NCI-H524 (cell line): ENCODE measurements around the gene GMEB2.
"Not testable (repeated sequence)": the region's sequence is repeated elsewhere in the genome, so short reads cannot be mapped to it uniquely, and the experiment has no call there.

ENCODE experiments used
- DNase-seq, 2 experiments: peaks; one replicate each; lab custom pipeline; 2025; lab: John Stamatoyannopoulos, UW

Gene GMEB2

DNA sequence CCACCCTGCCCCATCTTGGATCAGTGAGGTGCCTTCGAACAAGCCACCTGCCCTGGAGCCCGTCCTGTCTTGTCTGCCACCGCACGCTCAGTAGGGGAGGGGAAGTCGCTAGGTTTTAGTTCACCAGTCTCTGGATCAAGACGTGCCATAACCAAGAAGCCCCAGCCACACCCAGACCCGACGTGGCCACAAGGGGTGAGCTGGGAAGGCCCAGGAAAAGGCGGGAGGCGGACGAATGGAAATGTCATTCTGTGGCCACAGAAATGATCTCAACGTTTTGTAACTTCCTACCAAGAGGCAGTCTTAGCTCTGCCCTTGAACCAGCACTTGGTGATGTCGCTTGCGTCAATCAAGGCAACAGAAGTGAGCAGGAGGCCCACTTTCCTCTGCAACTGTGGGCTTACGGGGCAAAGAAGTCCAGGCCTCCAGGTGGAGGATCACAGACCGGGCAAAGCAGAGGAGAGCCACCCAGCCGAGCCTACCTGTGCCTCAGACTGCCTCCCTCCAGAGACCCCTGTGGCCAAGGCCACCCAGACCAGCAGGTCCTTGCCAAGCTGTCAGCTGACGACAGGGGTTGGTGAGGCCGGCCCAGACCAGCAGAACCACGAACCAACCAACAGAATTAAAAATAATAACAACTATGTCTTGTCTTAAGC, 14.5 kb downstream of the GMEB2 start:
- DNase-seq, result no peak

DNA sequence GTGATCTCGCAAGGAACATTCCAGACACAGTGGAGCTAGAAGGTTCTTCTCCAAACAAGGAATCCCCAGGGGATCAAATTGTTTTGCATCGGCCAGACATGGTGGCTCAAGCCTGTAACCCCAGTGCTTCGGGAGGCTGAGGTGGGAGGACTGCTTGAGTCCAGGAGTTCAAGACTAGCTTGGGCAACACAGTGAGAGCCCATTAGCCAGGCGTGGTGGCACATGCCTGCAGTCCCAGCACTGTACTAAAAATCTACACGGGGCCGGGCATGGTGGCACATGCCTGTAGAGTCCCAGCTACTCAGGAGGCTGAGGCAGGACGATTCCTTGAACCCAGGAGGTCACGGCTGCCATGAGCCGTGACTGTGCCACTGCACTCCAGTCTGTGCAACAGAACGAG, 15.3 kb downstream of the GMEB2 start:
- DNase-seq, result no peak

DNA sequence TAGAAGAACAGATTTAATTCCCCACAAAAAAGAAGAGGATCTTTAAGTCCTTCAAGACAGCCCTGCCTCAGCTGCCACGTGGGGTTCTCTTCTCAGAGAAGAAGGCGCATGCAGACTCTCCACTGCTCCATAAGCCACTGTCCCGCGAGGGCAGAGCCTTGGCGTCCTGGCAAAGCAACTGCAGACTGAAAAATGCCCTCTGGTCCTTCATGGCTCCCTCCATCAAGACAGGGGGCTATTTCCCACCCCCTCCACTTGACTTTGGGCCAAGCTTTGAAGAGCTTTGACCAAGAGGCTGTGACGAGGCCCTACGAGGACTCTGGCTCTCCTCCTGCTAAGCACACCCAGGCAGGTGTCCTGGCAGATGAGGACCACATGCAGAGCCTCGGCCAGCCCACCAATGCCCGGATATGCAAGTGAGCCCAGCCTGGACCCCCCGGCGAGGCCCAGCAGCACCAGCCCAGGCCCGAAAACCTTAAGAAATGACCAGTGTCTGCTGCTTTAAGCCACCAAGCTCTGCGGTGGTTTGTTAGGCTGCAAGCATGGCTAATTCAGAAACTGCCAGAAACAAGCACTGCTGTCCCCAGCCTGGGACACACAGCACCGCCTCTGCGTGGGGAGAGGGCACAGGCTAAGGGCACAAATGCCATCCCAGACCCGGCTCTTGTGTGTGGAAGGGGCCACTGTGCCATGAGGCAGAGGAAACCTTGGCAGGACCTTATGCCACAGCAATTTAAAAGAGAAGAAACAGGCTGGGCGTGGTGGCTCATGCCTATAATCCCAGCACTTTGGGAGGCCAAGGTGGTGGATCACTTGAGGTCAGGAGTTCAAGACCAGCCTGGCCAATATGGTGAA, 16.1 kb downstream of the GMEB2 start:
- DNase-seq, result no peak

DNA sequence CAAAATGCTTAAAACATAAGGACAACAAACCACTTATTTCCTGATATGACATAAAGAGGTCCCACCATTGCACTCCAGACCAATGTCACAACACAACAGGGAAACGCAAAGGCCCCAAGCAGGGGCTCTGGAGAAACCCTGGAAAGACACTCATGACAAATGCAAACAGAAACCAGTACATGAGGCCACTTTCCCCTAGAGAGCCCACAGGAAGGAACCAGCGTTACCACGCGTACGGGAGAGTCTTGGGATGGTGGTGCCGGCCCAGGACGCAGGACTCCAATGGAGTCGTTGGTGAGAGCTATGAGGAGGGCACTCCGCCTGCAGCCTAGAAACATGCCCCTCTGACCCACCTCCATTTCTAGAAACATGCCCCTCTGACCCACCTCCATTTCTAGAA, 20.2 kb downstream of the GMEB2 start:
- DNase-seq, result no peak

DNA sequence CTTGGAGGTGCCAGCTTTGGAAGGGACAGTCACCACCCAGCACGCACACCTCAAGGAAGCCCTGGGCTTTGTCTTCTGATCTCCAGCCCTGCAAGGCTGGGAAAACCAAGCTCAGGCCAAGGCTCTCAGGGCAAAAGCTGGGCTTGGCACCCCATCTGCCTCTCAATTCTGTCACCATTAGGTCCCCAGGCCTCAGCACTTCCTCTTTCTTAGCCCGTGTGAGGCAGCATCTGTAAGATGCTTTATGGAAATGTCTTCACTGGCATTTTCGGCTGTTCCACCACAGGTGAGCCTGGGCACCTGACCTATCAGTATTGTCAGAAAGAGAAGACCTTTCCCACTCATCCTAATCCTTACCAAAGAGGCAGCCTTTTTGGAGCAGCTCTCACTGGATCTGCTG, 24.6 kb downstream of the GMEB2 start:
- no peak for DNase-seq

DNA sequence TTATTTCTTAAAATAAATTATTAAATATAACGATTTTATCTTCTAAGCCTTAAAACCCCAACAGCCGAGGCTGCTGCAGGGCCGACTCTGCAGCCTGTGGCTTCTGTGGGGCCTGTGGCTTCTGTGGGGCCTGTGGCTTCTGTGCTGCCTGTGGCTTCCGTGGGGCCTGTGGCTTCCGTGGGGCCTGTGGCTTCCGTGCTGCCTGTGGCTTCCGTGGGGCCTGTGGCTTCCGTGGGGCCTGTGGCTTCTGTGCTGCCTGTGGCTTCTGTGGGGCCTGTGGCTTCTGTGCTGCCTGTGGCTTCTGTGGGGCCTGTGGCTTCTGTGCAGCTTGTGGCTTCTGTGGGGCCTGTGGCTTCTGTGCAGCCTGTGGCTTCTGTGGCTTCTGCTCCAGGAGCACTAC, 25.2 kb downstream of the GMEB2 start:
- DNase-seq, result not testable (repeated sequence)

DNA sequence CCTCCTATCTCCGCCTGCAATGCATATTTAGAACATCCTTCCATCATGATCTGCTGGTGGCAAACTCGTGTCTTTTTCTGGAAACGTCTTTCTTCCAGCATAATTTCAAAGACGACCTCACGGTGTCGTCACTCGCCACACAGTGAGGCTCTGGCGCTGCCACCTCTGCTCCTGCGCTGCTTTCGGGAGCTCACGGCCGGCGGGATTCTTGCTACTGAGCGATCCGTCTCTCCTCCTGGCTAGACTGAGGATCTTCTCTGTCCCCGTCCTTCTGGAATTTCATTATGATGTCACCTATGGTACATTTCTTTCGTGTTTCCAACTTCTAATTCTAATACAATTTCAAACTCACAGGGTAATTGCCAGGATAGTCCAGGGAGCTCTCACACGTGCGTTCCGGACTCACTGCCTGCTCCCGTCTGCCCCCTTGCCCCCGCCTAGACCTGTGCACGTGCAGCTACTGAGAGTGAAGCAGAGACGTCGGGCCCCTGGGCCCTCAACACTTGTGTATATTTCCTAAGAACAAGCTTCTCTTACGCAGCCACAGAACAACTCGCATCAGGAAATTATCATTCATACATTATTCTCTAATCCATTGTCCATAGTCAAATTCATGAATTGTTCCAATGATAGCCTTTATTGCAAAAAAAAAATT, 27.4 kb downstream of the GMEB2 start:
- DNase-seq, result no peak

DNA sequence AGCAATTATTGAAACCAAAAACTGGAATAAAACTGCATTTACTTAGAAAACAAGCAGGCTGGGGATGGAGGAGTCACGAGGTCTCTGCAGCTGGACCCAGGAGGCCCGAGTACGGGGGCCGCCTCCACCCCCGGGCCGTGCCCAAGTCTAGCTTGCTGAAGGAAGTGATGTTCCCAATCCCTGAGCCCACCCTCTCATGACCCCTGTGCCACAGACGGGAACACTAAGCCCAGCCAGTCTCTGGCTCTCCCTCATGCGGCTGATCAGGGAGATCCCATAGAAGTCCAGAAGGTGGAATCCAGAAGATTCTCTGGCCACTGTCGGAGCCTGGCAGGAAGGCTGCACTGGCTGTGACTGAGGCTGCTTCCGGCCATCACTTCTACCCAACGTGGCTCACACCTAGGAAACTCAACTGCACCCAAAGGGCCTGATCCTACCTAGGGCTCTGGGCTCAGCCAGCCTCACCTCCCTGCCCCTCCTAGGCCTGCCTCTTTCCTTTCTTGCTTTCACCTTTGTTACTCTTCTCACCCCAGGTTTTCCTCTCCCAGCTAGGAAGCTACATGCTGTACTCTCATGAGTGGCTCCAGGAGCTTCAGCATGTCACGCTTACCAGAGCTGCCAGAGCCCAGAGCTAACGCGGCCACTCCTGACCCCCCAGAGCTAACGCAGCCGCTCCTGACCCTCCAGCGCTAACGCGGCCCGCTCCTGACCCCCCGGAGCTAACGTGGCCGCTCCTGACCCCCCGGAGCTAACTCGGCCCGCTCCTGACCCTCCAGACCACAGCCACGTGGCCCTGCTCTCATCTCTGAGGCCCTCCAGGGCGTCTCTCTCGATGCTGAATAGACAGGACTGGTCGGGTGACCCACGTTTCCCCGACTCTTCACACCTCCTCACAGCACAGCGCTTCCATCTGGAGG, 28.2 kb downstream of the GMEB2 start:
- no peak for DNase-seq

DNA sequence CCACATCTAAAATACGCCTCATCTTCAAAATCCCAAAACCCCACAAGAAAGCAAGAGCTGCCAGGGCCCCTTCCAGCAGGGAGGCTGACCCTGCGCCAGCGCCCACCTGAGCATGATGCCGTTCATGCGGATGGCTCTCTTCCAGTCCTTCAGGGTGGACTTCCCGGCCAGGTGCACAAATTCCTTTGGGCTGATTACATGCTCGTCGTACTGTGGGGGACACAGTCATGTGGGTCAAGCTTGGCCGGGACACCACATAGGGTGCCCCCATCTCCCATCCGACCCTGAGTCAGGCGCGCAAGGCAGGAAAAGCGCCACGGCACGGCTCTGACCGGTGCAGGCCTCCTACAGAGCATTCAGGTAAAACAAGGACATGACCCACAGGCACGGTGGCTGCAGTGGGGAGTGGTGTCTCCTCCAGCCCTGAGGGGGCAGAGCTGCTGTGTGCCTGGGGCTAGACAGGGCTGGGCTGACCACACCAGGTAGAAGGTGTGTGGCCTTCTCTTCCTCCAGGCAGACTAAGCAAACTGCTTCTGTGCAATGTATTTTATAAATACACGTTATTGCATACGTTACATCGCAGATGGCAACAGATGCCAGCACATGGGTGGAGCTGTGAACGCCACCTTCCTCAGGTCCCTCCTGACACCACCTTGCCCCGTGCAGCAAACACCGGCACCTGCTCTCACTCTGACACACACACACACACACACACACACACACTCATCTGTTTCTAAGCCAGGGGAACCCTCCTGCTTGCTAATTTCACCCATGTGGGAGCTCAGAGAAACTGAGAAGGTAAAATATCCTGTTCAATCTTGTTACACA, 29.0 kb downstream of the GMEB2 start:
- DNase-seq, result no peak

DNA sequence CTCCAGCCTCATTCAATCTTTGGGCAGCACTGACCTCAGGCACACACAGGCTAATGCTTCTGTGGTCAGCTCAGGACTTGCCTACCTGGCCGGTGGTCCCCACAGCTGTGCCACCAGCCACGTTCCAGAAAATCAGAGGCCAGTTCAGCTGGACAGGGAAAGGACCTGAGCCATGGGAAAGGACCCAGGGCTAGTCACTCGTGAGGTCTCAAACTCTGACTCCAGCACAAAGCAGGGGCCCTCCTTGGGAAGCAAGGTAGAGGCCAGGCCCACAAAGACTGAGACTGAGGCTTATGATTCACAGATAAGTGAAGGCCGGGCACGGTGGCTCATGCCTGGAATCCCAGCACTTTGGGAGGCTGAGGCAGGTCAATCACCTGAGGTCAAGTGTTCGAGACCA, 30.5 kb downstream of the GMEB2 start:
- DNase-seq, result no peak

DNA sequence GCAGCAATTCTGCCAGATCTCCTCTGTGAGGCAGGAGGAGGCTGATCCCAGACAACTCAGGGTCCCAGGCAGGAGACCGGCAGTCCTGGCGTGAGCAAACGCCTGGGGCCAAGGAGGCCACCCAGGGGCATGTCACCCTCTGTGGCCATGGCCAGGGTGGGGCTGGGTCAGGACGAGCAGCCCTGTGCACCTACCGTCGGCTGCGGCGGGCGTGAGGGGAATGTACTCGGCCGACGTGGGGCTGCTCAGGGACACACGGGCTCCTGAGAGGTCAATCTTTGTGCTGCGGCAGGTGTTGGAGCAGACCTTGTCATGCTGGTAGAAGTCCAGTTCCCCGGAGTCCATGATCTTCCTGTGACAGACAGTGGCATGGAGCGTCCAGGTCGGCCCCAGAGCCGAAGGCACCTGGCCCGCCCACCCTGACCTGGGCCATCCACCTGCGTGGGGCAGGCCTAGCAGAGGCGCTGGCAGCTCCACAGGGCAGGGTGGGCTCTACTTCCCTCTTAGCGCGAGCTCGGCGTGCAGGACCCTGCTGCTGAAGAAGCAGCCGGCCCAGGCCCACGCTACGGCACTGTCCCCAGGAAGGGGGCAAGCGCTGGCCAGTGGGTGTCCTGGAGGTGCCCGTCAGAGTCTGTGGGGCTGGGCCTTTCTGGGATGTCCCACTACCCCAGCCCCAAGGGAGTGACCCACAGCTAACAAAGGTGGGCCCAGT, 31.3 kb downstream of the GMEB2 start:
- no peak for DNase-seq

DNA sequence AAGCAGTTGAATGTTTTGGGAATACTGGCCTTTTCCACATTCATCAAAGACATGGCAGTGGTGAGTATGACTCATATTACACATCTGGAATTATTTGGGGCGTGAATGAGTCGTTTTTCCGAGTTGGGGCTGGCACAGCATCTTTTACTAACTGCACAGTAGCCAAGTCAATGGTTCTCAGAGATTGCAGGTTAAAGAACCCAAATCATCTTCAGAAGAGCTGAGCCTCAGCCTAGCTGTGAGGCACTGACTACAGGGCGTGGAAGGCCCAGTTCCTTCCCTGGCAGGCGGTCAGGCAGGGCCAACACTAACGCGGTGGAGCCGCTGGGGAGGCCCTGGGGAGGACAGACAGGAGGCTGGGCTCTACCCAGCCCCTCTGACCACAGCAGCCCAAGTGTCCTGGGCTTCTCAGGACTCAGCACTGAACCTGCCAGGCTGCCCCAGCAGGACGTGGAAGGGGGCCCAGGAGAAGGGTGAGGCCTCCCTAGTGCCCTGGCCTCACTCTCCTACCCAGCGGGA, 32.8 kb downstream of the GMEB2 start:
- DNase-seq, result no peak

DNA sequence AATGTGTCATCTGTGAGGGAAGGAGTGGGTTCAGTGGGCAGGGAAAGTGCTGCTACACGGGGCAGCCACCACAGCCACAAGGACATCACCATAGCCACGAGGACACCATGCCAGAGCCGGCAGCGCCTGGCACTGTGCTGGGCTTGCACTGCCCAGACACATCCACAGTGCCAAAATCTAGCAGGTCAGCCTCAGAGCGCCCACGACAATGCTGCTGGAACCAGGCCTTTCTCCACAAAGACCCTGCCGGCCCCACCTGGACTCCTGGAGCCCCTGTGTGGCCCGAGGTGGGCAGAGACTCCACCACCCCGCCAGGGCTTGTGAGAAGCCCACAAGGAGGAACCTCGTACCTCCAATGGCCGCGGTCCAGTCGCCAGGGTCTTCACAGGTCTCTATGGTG, 34.2 kb downstream of the GMEB2 start:
- no peak for DNase-seq

DNA sequence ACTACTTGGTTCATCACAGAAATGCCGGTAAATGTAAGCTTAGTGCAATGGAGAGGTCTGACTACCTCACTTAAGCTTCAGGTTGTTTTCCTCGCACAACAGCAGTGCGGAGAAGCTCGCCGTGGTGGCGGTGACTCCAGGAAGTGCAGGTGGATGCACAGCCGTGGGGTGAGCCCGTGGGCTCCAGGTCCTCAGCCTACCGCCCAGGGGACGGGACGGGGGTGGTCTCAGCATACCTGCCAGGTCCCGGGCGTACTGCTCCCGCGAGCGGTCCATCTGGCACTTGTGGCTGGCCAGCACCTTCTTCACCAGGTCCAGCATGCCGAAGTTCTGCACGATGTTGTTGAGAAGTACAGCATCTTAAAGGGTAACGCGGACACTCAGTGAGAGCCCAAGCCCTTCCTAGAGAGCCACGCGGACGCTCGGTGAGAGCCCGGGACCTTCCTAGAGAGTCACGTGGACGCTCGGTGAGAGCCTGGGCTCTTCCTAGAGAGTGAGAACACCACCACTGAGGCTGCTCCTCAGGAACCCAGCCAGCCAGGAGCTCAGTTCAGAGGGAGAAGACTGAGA, 35.0 kb downstream of the GMEB2 start:
- no peak for DNase-seq

DNA sequence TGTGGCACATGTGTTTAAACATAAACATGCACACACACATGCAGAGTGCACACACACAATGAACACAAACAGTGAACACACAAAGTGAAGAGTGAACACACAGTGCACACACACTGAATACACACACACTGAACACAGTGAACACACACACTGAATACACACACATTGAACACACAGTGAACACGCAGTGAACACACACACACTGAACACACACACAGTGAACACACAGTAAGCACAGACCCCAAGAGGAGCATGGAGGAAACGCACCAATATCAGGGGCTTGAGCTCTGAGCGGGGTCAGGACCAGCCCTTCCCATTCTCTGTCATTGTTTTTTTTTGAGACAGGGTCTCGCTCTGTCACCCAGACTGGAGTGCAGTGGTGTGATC, 35.8 kb downstream of the GMEB2 start:
- no peak for DNase-seq

DNA sequence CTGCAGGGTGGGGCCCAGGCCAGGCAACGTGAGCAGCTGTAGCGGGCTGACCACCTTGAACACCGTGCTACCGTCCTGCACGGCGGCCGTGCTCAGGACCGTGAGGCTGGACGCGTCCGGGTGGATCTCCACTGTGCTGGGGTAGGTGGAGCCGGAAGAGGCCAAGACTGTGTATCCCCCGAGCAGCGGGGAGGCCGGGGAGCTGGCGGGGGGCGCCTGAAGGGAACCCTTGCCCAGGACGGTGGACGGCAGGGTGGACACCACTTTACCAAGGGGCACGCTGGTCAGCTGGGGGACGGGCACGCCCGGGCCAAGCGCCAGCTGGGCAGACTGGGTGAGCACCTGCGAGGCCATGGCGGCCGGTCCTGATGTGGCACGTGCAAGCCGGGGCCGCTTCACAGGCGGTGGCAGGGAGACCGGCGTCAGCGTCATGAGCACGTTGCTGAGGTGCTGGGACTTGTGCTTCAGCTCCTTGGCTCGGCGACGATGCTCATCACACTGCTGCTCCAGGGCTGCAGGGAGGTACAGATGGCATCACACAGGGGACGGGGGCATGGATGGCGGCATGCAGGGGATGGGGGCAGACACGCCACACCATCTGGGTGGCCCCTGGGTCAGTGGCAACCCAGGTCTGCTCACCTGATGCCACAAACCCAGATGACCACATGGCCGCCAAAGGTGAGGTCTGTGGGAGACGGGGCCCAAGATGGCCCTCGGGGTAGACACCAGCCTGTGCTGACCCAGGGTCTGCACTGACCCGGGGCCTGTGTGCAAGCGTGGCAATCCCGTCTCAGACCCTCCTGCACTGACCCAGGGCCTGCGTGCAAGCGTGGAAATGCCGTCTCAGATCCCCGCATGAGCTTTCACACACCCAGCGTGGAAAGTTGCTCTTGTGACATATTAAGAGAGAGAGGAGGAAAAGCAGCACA, 36.4 kb downstream of the GMEB2 start:
- no peak for DNase-seq

DNA sequence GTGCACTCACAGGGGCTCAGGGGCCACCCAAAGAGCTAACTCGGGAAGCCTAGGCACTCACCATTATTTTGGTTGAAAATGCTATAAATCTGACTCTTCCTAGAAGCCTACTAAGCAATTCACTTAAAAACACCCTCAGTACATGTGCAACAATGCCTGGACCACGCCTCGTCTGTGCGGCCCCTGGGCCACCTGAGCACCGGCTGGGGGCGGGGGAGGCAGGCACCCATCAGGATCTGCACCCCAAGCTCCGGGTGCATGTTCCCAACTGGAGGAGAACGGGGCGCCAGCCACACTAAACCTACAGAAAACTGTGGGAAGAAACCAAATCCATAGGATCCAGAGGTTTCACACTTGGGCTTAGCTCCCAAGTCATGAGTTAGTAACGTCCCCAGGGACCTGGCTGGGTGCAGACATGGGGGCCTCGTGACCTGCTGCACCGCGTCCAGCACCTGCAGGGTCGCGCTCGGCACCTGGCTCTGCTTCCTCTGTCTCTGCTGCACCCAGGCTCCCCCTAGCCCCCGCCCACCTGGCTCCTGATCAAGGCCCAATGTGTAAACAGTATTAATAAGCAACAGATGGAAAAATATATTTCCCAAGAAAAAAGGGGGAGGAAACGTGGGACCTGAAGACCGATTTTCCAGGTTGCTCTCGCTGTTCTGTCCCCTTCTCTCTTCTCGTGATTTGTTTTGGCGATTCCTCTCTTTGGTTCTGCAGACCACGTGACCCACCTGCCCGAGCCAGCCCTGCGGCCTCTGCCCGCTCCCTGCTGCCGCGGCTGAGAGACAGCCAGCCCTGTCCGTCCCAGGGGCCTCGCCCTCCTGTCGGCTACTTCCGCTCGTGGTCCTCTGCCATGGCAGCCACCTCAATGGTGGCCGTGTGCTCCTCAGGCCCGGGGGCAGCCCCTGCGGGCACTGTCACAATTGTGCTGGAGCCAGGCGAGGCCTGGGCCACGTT, 37.4 kb downstream of the GMEB2 start:
- no peak for DNase-seq

DNA sequence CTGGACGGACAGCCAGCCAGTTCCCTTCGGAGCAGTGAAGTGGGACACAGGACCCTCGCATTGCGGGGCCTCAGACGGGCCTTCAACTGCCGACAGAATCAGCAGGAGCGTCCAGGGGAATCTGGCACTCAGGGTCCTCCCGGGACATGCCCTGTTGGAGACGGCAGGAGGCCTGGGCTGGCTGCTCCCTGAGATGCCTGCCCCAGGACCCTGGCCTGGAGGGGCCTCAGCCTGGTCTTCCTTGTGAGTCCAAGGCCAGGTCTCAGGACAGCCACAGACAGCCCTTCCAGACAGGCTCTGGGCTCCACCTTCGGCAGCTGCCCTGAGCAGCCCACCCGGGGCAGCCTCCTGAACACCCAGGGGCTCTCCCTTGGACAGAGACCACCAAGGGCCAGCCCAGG, 38.3 kb downstream of the GMEB2 start:
- DNase-seq, result no peak
